MCF 10A (cell line): ENCODE measurements around the gene SPOUT1. TPM values are rescaled to one million over a fixed set of nuclear protein-coding genes. Genes with fewer than 3 reads are reported as not detected.
"Not testable (repeated sequence)": the region's sequence is repeated elsewhere in the genome, so short reads cannot be mapped to it uniquely, and the experiment has no call there.

Experiments used
- BruUV-seq: library from RNA; stranded (reverse); fragments of 400-500 nt; replicated peaks from 2 replicates; lab custom pipeline; 2021; lab: Mats Ljungman, UMichigan
- CTCF ChIA-PET: fragments of 300-600 bp; sonication (Branson Sonifier 250); formaldehyde crosslinking; extraction: SDS; loops from one replicate; lab custom pipeline; 2021; ENCODE audit warnings: antibody characterized with exemption, inconsistent platforms; lab: Yijun Ruan, JAX
- POLR2A ChIA-PET: fragments of 300-600, 350-650 bp; sonication (Branson Sonifier 250); formaldehyde crosslinking; extraction: SDS; loops from one replicate; lab custom pipeline; 2020; ENCODE audit warnings: antibody characterized with exemption, inconsistent platforms; lab: Yijun Ruan, JAX
- DNase-seq: peaks from one replicate; pipeline ENCODE4 v3.0.0-alpha.2; 2018; ENCODE audit not compliant: unreplicated experiment
- H3K27ac Mint-ChIP-seq: one replicate; pipeline ENCODE4 v1.8.0; 2022; ENCODE audit warnings: mild to moderate bottlenecking, low read depth, mixed read lengths; ENCODE audit not compliant: unreplicated experiment
- H3K27me3 Mint-ChIP-seq: one replicate; pipeline ENCODE4 v1.8.0; 2022; ENCODE audit warnings: mixed read lengths; ENCODE audit not compliant: insufficient read depth, unreplicated experiment
- H3K36me3 Mint-ChIP-seq: one replicate; pipeline ENCODE4 v1.8.0; 2022; ENCODE audit warnings: mild to moderate bottlenecking, moderate library complexity, mixed read lengths; ENCODE audit not compliant: insufficient read depth, unreplicated experiment
- H3K4me1 Mint-ChIP-seq: one replicate; pipeline ENCODE4 v1.8.0; 2022; ENCODE audit warnings: mixed read lengths; ENCODE audit not compliant: insufficient read depth, unreplicated experiment
- H3K4me3 Mint-ChIP-seq: one replicate; pipeline ENCODE4 v1.8.0; 2022; ENCODE audit warnings: mild to moderate bottlenecking, moderate library complexity, mixed read lengths; ENCODE audit not compliant: unreplicated experiment
- H3K9me3 Mint-ChIP-seq: one replicate; pipeline ENCODE4 v1.8.0; 2022; ENCODE audit warnings: mixed read lengths; ENCODE audit not compliant: unreplicated experiment
- intact Hi-C: fragments of 100-400 bp; cut with micrococcal nuclease; formaldehyde crosslinking; loops from 2 replicates; pipeline ENCODE4 v1.14.1; 2022
- total RNA-seq: library from RNA; stranded (reverse); gene quantifications from 2 replicates; pipeline ENCODE4 v1.2.3, GENCODE V29; 2022
- TF ChIP-seq, protein P1 (sequence below): fragments of 200-600 bp; IDR thresholded peaks from one replicate; pipeline ENCODE4 v1.8.0; 2022; ENCODE audit warnings: antibody characterized with exemption, mild to moderate bottlenecking; ENCODE audit not compliant: unreplicated experiment

SPOUT1 gene
- total RNA-seq, 1 experiment from 2014 or later = 32.4 TPM

DNA sequence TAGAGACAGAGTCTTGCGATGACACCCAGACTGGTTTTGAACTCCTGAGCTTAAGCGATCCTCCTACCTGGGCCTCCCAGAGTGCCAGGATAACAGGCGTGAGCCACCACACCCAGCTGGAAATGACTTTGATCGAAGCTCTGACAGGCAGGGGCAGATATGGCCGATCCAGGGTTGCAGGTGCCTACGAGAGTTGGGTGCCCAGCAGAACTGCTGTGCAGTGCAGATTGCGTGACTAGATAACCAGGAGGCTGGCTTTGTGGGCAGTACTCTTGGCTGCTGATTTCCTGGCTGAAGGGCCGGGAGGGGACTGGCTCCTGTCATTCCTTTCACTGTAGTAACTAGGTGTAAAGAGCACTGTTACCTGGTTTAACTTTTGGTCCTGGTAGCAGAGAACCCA lies 30.7 kb downstream of the SPOUT1 start:
- H3K27me3 Mint-ChIP-seq = no peaks in the 10 kb centered on the region
- H3K4me3 Mint-ChIP-seq = no peak overlapping the region
- H3K4me1 Mint-ChIP-seq = no peaks in the 10 kb centered on the region
- BruUV-seq = no TSS peak
- peaks cover 84% of the 10 kb centered on the region for H3K36me3 Mint-ChIP-seq
- no peaks in the 10 kb centered on the region for H3K9me3 Mint-ChIP-seq
- POLR2A ChIA-PET = interaction anchor here (1.1 to 1.2 kb wide), 2 partner anchors 11 to 22 kb away, joined by 4 read pairs; no protein-coding TSS in a partner anchor
- no peak overlapping the region for H3K27ac Mint-ChIP-seq
- TF ChIP-seq, protein P1, sequence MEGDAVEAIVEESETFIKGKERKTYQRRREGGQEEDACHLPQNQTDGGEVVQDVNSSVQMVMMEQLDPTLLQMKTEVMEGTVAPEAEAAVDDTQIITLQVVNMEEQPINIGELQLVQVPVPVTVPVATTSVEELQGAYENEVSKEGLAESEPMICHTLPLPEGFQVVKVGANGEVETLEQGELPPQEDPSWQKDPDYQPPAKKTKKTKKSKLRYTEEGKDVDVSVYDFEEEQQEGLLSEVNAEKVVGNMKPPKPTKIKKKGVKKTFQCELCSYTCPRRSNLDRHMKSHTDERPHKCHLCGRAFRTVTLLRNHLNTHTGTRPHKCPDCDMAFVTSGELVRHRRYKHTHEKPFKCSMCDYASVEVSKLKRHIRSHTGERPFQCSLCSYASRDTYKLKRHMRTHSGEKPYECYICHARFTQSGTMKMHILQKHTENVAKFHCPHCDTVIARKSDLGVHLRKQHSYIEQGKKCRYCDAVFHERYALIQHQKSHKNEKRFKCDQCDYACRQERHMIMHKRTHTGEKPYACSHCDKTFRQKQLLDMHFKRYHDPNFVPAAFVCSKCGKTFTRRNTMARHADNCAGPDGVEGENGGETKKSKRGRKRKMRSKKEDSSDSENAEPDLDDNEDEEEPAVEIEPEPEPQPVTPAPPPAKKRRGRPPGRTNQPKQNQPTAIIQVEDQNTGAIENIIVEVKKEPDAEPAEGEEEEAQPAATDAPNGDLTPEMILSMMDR = no peak
- intact Hi-C loops = no loop called here
- no peak for DNase-seq
- CTCF ChIA-PET = interaction anchor here (0.7 to 1.3 kb wide), 3 partner anchors 19 to 129 kb away, joined by 3 to 4 read pairs (median 4); partner anchors contain the start of gene ENDOG

DNA sequence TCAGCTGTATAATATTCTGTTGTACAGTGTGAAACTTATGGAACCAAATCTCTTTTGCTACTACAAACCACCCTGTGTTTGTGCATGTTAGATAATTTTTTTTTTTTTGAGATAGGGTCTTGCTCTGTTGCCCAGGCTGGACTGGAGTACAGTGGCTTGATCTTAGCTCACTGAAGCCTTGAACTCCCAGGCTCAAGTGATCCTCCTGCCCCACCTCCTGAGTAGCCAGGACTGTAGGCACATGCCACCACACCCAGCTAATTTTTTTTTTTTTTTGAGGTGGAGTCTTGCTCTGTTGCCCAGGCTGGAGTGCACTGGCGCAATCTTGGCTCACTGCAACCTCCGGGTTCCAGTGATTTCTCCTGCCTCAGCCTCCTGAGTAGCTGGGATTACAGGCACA lies 34.6 kb downstream of the SPOUT1 start:
- H3K9me3 Mint-ChIP-seq, H3K27ac Mint-ChIP-seq, H3K4me3 Mint-ChIP-seq, BruUV-seq, H3K27me3 Mint-ChIP-seq, H3K4me1 Mint-ChIP-seq, intact Hi-C loops, DNase-seq: not testable (repeated sequence)
- ChIA-PET POLR2A (interaction anchor here (0.7 to 1.2 kb wide), 3 partner anchors 23 to 75 kb away, joined by 3 to 5 read pairs (median 3); partner anchors contain the start of genes ENDOG and SPOUT1), CTCF (interaction anchor here (0.6 to 1.1 kb wide), 2 partner anchors 131 to 357 kb away, joined by 3 read pairs; no protein-coding TSS in a partner anchor)
- peaks cover 81% of the 10 kb centered on the region for H3K36me3 Mint-ChIP-seq

- intact Hi-C loops = no loop called here
- no peak overlapping the region for H3K27ac Mint-ChIP-seq
- H3K4me3 Mint-ChIP-seq = no peak overlapping the region
- no peaks in the 10 kb centered on the region for H3K9me3 Mint-ChIP-seq
- no peaks in the 10 kb centered on the region for H3K27me3 Mint-ChIP-seq
- H3K36me3 Mint-ChIP-seq = peaks cover 63% of the 10 kb centered on the region
- ChIA-PET POLR2A (interaction anchor here (0.7 to 1.6 kb wide), 2 partner anchors 22 to 23 kb away, joined by 5 read pairs; no protein-coding TSS in a partner anchor), CTCF (interaction anchor here (1.0 kb wide), 1 partner anchor 25 kb away, joined by 3 read pairs; the partner anchor contains the start of gene ENDOG)
- no peak for DNase-seq
- BruUV-seq = no TSS peak
- TF ChIP-seq, protein P1 = no peak
- no peaks in the 10 kb centered on the region for H3K4me1 Mint-ChIP-seq
These were observed 36.5 kb downstream of the SPOUT1 start for GRCh38 chr9:128792978-128793686.

DNA sequence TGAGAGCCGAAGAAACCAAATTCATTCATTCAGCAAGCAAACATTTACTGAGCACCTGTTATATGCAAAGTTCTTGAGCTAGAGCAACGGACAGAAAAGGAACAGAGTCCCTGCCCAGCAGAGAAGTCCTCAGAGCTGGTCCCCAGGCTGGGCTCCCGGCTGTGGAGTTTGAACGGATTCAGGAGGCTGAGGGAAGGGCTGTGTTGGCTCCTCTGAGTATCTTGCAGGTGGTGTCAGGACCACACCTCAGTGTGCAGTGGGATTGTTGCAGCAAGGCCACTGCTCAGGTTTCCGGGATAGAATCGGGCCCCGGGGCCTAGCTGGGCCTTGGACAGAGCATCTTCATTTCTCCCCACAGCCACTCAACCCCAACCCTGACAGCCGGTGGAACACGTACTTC lies 37.5 kb downstream of the SPOUT1 start:
- no peak overlapping the region for H3K4me3 Mint-ChIP-seq
- H3K27ac Mint-ChIP-seq = no peak overlapping the region
- H3K36me3 Mint-ChIP-seq = peaks cover 55% of the 10 kb centered on the region
- H3K27me3 Mint-ChIP-seq = no peaks in the 10 kb centered on the region
- BruUV-seq = no TSS peak
- TF ChIP-seq, protein P1 = no peak
- intact Hi-C loops = no loop called here
- CTCF ChIA-PET = interaction anchor here (0.7 to 1.2 kb wide), 2 partner anchors 59 to 197 kb away, joined by 3 read pairs; no protein-coding TSS in a partner anchor
- POLR2A ChIA-PET = no interaction called here
- no peaks in the 10 kb centered on the region for H3K4me1 Mint-ChIP-seq
- DNase-seq = no peak
- H3K9me3 Mint-ChIP-seq = no peaks in the 10 kb centered on the region
